Activated CD8-positive, alpha-beta memory T cell treated with anti-CD3 and anti-CD28 coated beads, Interleukin-2, amount 10 ng/mL, durations not matched to agents 7 days and 5 days (primary cell): ENCODE data around the gene PLEKHG3. TPM values are rescaled to one million over a fixed set of nuclear protein-coding genes. Genes with fewer than 3 reads are reported as not detected.

Experiments used
- ATAC-seq: fragments of 150-1000 bp; cut with Tn5 transposase; one replicate; pipeline ENCODE4 v1.10.0; 2021; ENCODE audit warnings: moderate library complexity
- CTCF ChIA-PET: fragments of 350-600 bp; sonication (Branson Sonifier 250); formaldehyde crosslinking; loops from one replicate; lab custom pipeline; 2021; ENCODE audit warnings: antibody characterized with exemption; lab: Charles Lee
- DNase-seq: peaks from one replicate; pipeline ENCODE4 v3.0.0-alpha.2; 2020
- H3K27ac Mint-ChIP-seq: one replicate; pipeline ENCODE4 v1.8.0; 2021; ENCODE audit warnings: mild to moderate bottlenecking, mixed read lengths
- H3K27me3 Mint-ChIP-seq: one replicate; pipeline ENCODE4 v1.8.0; 2021; ENCODE audit warnings: mixed read lengths
- H3K36me3 Mint-ChIP-seq: one replicate; pipeline ENCODE4 v1.8.0; 2021; ENCODE audit warnings: mild to moderate bottlenecking, mixed read lengths
- H3K4me1 Mint-ChIP-seq: one replicate; pipeline ENCODE4 v1.8.0; 2021; ENCODE audit warnings: mixed read lengths
- H3K4me3 Mint-ChIP-seq: one replicate; pipeline ENCODE4 v1.8.0; 2021; ENCODE audit warnings: mild to moderate bottlenecking, moderate library complexity, mixed read lengths
- H3K9me3 Mint-ChIP-seq: one replicate; pipeline ENCODE4 v1.8.0; 2022; ENCODE audit warnings: low read depth, mixed read lengths
- total RNA-seq, 2 experiments: library from RNA; stranded (reverse); gene quantifications; one replicate each; pipeline ENCODE4 v1.2.3, GENCODE V29; 2021

The PLEKHG3 gene
- total RNA-seq, 2 experiments from 2014 or later, result 11.9 to 28.2 TPM

DNA sequence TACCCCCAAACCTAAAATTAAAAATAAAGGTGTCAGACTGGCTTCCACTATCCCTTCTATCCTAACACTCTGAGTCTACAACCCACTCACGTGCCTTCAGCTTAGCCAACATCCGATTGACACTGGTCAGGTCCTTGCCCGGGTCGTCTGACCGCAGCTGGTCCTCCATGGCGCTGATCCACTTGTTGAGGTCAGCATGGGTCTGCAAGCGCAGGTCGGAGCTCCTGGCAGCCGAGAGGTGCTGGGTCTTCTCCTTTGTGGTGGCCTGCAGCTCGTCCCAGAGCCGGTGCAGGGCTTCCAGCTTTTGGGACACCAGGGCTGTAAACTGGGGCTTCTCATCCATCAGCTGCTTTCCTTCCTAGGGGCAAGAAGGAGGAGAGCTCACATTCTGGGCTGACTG is 78.0 kb downstream of the PLEKHG3 start:
- no peak for ATAC-seq
- no peak overlapping the region for H3K27ac Mint-ChIP-seq
- H3K36me3 Mint-ChIP-seq, result no peaks in the 10 kb centered on the region
- no peaks in the 10 kb centered on the region for H3K27me3 Mint-ChIP-seq
- H3K4me3 Mint-ChIP-seq, result no peak overlapping the region
- CTCF ChIA-PET, result interaction anchor here (0.7 to 0.8 kb wide), 2 partner anchors 17 to 299 kb away, joined by 3 read pairs; no protein-coding TSS in a partner anchor
- H3K4me1 Mint-ChIP-seq, result no peaks in the 10 kb centered on the region
- H3K9me3 Mint-ChIP-seq, result no peaks in the 10 kb centered on the region
- no peak for DNase-seq

GRCh38 chr14:64784006-64784405 is 79.8 kb downstream of the PLEKHG3 start:
- ATAC-seq (no peak), DNase-seq (no peak)
- CTCF ChIA-PET, result no interaction called here
- H3K36me3 Mint-ChIP-seq, result no peaks in the 10 kb centered on the region
- peaks cover 3% of the 10 kb centered on the region for H3K27me3 Mint-ChIP-seq
- H3K4me3 Mint-ChIP-seq, result no peak overlapping the region
- no peaks in the 10 kb centered on the region for H3K4me1 Mint-ChIP-seq
- H3K27ac Mint-ChIP-seq, result no peak overlapping the region
- no peaks in the 10 kb centered on the region for H3K9me3 Mint-ChIP-seq

DNA sequence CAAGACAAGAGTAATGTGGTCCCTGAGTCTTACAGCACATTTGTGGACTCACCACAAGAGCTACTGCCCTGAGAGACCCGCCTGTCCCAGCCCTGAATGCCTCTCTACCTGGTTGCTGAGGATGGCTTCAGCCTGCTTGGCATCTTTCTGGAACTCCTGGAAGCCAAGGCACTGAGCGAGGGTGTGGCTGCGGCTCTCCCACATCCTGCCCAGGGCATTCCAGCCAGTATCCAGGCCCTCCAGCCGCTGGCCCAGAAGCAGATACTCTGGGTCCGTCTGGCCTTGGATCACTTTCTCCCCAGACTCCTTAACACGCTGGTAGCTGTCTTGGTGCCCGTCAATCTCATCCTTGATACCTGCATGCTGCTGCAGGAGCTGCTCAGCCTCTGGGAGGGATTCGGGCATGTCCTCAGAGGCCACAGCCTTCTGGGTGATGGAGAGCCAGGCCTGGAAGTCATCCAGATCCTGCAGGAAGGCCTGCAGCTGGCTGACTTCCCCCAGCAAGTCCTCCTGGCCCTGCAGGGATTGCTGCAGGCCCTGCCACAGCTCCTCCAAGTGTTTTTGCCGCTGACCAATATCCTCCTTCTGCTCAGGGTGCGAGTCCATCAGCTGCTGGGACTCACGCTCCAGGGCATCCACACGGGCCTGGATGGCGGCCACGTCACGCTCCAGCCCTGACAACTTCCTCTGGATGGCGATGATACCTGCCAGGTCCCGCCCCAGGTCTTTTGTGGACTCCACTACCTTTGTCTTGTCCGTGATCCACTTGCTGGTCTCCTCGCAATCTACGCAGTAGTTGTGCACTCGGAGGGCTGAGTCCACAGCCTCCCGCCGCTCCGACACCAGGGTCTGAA is 82.3 kb downstream of the PLEKHG3 start:
- no peaks in the 10 kb centered on the region for H3K9me3 Mint-ChIP-seq
- H3K4me3 Mint-ChIP-seq, result no peak overlapping the region
- DNase-seq (no peak), ATAC-seq (no peak)
- H3K27ac Mint-ChIP-seq, result no peak overlapping the region
- H3K4me1 Mint-ChIP-seq, result no peaks in the 10 kb centered on the region
- H3K36me3 Mint-ChIP-seq, result no peaks in the 10 kb centered on the region
- H3K27me3 Mint-ChIP-seq, result peaks cover 3% of the 10 kb centered on the region
- CTCF ChIA-PET, result no interaction called here

- Mint-ChIP-seq H3K27me3 (peaks cover 3% of the 10 kb centered on the region), H3K36me3 (no peaks in the 10 kb centered on the region), H3K4me3 (no peak overlapping the region), H3K9me3 (no peaks in the 10 kb centered on the region), H3K27ac (no peak overlapping the region), H3K4me1 (no peaks in the 10 kb centered on the region)
- DNase-seq, result no peak
- CTCF ChIA-PET, result no interaction called here
- ATAC-seq, result no peak
These were observed 83.4 kb downstream of the PLEKHG3 start for GRCh38 chr14:64787619-64788018.

- ATAC-seq (no peak), DNase-seq (no peak)
- Mint-ChIP-seq H3K4me3 (no peak overlapping the region), H3K4me1 (no peaks in the 10 kb centered on the region), H3K27ac (no peak overlapping the region), H3K27me3 (peaks cover 3% of the 10 kb centered on the region), H3K36me3 (no peaks in the 10 kb centered on the region), H3K9me3 (no peaks in the 10 kb centered on the region)
- CTCF ChIA-PET, result no interaction called here
These were observed 84.5 kb downstream of the PLEKHG3 start for GRCh38 chr14:64788706-64789105.

DNA sequence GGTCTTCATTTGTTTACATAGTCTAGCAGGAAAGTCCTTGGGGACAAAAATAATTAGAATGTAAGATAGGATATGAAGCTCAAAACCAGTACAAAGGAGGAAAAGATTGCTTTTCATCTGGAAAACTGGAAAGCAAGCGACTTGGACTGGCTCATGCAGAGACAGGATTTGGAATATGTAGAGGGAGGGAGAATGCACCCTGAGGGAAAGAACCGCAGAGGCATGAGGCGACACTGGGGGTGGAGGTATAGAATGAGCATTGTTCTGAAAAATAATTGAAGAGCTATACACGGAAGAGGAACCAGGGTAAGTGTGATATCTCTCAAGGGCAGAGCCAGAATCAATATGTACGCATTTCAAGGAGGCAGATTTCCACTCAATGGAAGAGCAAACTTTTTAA is 85.5 kb downstream of the PLEKHG3 start:
- Mint-ChIP-seq H3K4me1 (no peaks in the 10 kb centered on the region), H3K4me3 (no peak overlapping the region), H3K36me3 (no peaks in the 10 kb centered on the region), H3K27me3 (peaks cover 3% of the 10 kb centered on the region), H3K9me3 (no peaks in the 10 kb centered on the region), H3K27ac (no peak overlapping the region)
- DNase-seq, result no peak
- CTCF ChIA-PET, result interaction anchor here (0.8 to 1.2 kb wide), 2 partner anchors 9 to 27 kb away, joined by 3 to 4 read pairs; no protein-coding TSS in a partner anchor
- ATAC-seq, result no peak

- Mint-ChIP-seq H3K4me1 (no peaks in the 10 kb centered on the region), H3K9me3 (no peaks in the 10 kb centered on the region), H3K4me3 (no peak overlapping the region), H3K36me3 (no peaks in the 10 kb centered on the region), H3K27me3 (peaks cover 3% of the 10 kb centered on the region), H3K27ac (no peak overlapping the region)
- DNase-seq, result no peak
- CTCF ChIA-PET, result interaction anchor here (1.2 kb wide), 1 partner anchor 28 kb away, joined by 4 read pairs; no protein-coding TSS in a partner anchor
- ATAC-seq, result no peak
These were observed 86.3 kb downstream of the PLEKHG3 start for GRCh38 chr14:64790478-64790877.

GRCh38 chr14:64792231-64792630 is 88.0 kb downstream of the PLEKHG3 start:
- H3K4me3 Mint-ChIP-seq, result no peak overlapping the region
- H3K27ac Mint-ChIP-seq, result no peak overlapping the region
- CTCF ChIA-PET, result interaction anchor here (1.3 kb wide), 1 partner anchor 31 kb away, joined by 3 read pairs; no protein-coding TSS in a partner anchor
- H3K9me3 Mint-ChIP-seq, result no peaks in the 10 kb centered on the region
- ATAC-seq, result no peak
- peaks cover 7% of the 10 kb centered on the region for H3K27me3 Mint-ChIP-seq
- H3K4me1 Mint-ChIP-seq, result no peaks in the 10 kb centered on the region
- DNase-seq, result no peak
- no peaks in the 10 kb centered on the region for H3K36me3 Mint-ChIP-seq

GRCh38 chr14:64792871-64793560 is 88.8 kb downstream of the PLEKHG3 start:
- no peaks in the 10 kb centered on the region for H3K9me3 Mint-ChIP-seq
- H3K4me1 Mint-ChIP-seq, result no peaks in the 10 kb centered on the region
- peaks cover 12% of the 10 kb centered on the region for H3K27me3 Mint-ChIP-seq
- H3K4me3 Mint-ChIP-seq, result no peak overlapping the region
- H3K36me3 Mint-ChIP-seq, result no peaks in the 10 kb centered on the region
- DNase-seq, result no peak
- H3K27ac Mint-ChIP-seq, result no peak overlapping the region
- no peak for ATAC-seq
- CTCF ChIA-PET, result interaction anchor here (0.7 kb wide), 1 partner anchor 1422 kb away, joined by 4 read pairs; no protein-coding TSS in a partner anchor

- peaks cover 16% of the 10 kb centered on the region for H3K27me3 Mint-ChIP-seq
- DNase-seq (no peak), ATAC-seq (no peak)
- no peak overlapping the region for H3K4me3 Mint-ChIP-seq
- CTCF ChIA-PET, result interaction anchor here (1.1 to 2.0 kb wide), 3 partner anchors 19 to 159 kb away, joined by 3 to 5 read pairs (median 5); no protein-coding TSS in a partner anchor
- no peaks in the 10 kb centered on the region for H3K4me1 Mint-ChIP-seq
- no peaks in the 10 kb centered on the region for H3K9me3 Mint-ChIP-seq
- no peaks in the 10 kb centered on the region for H3K36me3 Mint-ChIP-seq
- no peak overlapping the region for H3K27ac Mint-ChIP-seq
These were observed 91.0 kb downstream of the PLEKHG3 start for GRCh38 chr14:64795211-64795610.

DNA sequence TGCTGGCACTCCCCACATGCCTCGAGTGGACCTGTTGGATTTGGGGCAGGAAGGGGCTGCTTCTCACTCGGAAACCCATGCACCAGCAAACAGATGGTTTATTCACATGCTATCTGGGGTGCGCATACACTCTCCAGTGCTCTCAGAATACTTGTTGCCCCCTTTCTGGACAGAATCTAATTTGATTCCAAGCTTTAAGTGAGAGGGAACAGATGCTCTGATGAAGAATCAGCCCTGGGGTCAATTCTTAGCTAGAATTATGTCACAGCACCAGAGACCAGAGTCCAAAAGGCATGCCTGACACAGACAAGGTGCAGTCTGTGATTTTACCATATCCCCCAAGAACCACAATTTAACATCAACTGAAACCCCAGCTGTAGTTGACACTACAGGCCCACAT is 91.7 kb downstream of the PLEKHG3 start:
- Mint-ChIP-seq H3K4me3 (no peak overlapping the region), H3K9me3 (no peaks in the 10 kb centered on the region), H3K27ac (no peak overlapping the region), H3K27me3 (peaks cover 16% of the 10 kb centered on the region), H3K4me1 (no peaks in the 10 kb centered on the region), H3K36me3 (no peaks in the 10 kb centered on the region)
- DNase-seq (no peak), ATAC-seq (no peak)
- CTCF ChIA-PET, result interaction anchor here (1.1 to 2.0 kb wide), 3 partner anchors 19 to 160 kb away, joined by 3 to 5 read pairs (median 5); no protein-coding TSS in a partner anchor

DNA sequence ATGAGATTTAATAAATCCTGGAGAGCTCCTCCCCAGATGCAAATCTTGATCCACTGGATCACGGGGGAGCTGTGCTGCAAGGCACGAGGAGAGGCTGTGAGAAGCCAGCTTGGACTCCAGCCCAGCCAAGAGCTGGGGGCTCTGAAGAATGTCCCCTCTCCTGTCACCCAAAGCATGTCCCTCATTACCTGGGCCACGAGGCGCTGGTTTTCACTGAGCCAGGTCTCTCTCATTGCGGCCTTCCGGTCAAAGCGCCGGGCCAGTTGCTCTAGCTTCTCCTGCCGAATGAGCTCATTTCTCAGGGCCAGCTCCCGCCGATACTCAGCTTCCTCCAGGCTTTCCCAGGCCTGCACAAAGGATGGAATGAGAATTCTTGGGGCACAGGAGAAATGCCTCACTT is 92.1 kb downstream of the PLEKHG3 start:
- Mint-ChIP-seq H3K4me1 (no peaks in the 10 kb centered on the region), H3K27ac (no peak overlapping the region), H3K9me3 (no peaks in the 10 kb centered on the region), H3K36me3 (no peaks in the 10 kb centered on the region), H3K4me3 (no peak overlapping the region), H3K27me3 (peaks cover 16% of the 10 kb centered on the region)
- ATAC-seq (no peak), DNase-seq (no peak)
- CTCF ChIA-PET, result interaction anchor here (1.4 to 2.0 kb wide), 2 partner anchors 20 to 27 kb away, joined by 5 read pairs; no protein-coding TSS in a partner anchor

DNA sequence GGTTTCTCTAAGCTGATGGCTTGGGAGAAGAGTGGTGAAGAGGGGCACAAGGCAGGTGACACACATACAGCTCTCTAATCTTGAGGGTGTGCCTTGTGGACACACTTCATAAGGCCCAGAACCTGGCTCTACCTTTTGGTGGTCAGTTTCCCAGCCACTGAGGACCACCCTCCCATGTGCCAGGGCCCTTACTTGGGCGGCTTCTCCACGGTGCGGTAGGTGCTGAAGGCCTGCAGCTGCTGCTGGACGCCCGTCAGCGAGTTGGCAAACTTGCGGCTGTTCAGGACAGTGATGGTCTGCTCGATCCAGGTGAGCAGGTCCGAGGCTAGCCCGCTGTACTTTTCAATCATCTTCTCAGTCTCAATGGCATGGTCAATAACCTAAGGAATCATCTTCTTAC is 95.3 kb downstream of the PLEKHG3 start:
- Mint-ChIP-seq H3K4me3 (no peak overlapping the region), H3K4me1 (no peaks in the 10 kb centered on the region), H3K9me3 (no peaks in the 10 kb centered on the region), H3K27me3 (peaks cover 20% of the 10 kb centered on the region), H3K36me3 (no peaks in the 10 kb centered on the region), H3K27ac (no peak overlapping the region)
- CTCF ChIA-PET, result interaction anchor here (0.9 to 2.1 kb wide), 4 partner anchors 35 to 92 kb away, joined by 3 to 5 read pairs (median 4); no protein-coding TSS in a partner anchor
- ATAC-seq (no peak), DNase-seq (no peak)
